Upper lobe of left lung (tissue), 4 donors: ENCODE results near the gene SYMPK.

Experiments
- POLR2A ChIP-seq, 4 donors: fragments of 450-650 bp; IDR thresholded peaks; one replicate each; pipeline ENCODE4 v1.5.1; 2016 to 2017; ENCODE audit warnings: antibody characterized with exemption in 4 of 4, mild to moderate bottlenecking in 2 of 4
- TF ChIP-seq, protein P1 (sequence below), 6 experiments: fragments of 450-650 bp in 4 of 6; fragments of 200-600 bp in 2 of 6; sonication (generic) in 2 of 6; IDR thresholded peaks; one replicate each; pipeline ENCODE4 v1.5.1; 2016 to 2019; ENCODE audit warnings: antibody characterized with exemption in 6 of 6

DNA sequence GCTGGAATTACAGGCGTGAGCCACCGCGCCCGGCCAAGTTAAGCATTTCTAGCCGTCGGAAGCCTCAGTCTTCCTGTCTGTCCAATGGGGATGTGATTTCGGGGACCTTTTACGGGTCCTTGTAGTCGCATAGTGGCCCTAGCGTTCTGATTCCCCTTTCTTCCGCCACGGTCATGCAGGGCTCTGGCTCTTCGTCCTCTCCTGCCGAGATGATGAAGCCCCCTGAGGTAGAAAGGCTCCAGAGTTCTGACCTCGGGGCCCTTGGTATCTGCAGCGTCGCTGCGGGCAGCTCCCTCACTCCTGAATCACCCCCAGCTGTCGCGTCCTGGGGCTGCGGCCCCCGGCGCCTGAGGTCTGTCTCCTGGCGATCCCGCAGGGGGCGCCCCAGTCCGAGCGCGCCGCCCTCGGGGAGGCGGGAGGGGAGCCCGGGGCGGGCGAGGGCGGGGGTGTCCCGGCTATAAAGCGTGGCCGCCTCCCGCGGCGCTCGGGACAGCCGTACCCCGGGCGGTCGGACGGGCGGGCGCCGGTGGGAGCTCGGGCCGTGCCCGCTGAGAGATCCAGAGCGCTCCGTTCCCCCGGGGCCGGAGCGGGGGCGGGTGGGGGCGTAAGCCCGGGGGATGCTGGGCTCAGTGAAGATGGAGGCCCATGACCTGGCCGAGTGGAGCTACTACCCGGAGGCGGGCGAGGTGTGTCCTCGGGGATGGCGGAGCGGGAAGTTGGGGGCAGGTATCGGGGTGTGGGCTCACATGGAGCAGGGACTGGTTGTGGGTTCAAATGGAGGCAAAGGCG lies 1.1 kb upstream of the SYMPK start, which contains the start of gene FOXA3:
- TF ChIP-seq, protein P1, sequence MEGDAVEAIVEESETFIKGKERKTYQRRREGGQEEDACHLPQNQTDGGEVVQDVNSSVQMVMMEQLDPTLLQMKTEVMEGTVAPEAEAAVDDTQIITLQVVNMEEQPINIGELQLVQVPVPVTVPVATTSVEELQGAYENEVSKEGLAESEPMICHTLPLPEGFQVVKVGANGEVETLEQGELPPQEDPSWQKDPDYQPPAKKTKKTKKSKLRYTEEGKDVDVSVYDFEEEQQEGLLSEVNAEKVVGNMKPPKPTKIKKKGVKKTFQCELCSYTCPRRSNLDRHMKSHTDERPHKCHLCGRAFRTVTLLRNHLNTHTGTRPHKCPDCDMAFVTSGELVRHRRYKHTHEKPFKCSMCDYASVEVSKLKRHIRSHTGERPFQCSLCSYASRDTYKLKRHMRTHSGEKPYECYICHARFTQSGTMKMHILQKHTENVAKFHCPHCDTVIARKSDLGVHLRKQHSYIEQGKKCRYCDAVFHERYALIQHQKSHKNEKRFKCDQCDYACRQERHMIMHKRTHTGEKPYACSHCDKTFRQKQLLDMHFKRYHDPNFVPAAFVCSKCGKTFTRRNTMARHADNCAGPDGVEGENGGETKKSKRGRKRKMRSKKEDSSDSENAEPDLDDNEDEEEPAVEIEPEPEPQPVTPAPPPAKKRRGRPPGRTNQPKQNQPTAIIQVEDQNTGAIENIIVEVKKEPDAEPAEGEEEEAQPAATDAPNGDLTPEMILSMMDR (IDR thresholded peaks at IDR 0.05) = peak; percentile 63 to 86 (median 71)
- no peak for TF ChIP-seq POLR2A (IDR thresholded peaks at IDR 0.05)
